ENCODE data around the gene LMF1.

Gene LMF1

GRCh38 chr16:1006781-1007180 is 36.0 kb upstream of the LMF1 start:
- Histone ChIP-seq H3K27ac (no peak overlapping the region), H3K4me2 (no peak overlapping the region), H4K20me1 (peaks cover 0 to 86% (median 40%) of the 10 kb centered on the region in 11 experiments; a peak in 13 of 22 replicates), H3K9ac (no peak overlapping the region), H3K36me3 (no peaks in the 10 kb centered on the region), H3K9me3 (replicated peaks in 1 of 11) (no peaks in the 10 kb centered on the region), H3K4me1 (peaks cover 13 to 23% (median 15%) of the 10 kb centered on the region in 10 experiments), H3K27me3 (peaks cover 89 to 96% (median 95%) of the 10 kb centered on the region in 11 experiments), H3K4me3 (no peak overlapping the region)
- no peak for TF ChIP-seq Cebpa-rat (IDR thresholded peaks at IDR 0.05)

- no peak overlapping the region for H3K9ac ChIP-seq
- peaks cover 13 to 23% (median 15%) of the 10 kb centered on the region in 10 experiments for H3K4me1 ChIP-seq
- no peak for TF ChIP-seq Cebpa-rat (IDR thresholded peaks at IDR 0.05)
- H3K9me3 ChIP-seq (replicated peaks in 1 of 11): no peaks in the 10 kb centered on the region
- peaks cover 0 to 86% (median 29%) of the 10 kb centered on the region in 11 experiments; a peak in 14 of 22 replicates for H4K20me1 ChIP-seq
- H3K36me3 ChIP-seq: no peaks in the 10 kb centered on the region
- no peak overlapping the region for H3K27ac ChIP-seq
- no peak overlapping the region for H3K4me2 ChIP-seq
- H3K4me3 ChIP-seq: no peak overlapping the region
- H3K27me3 ChIP-seq: peaks cover 89 to 96% (median 95%) of the 10 kb centered on the region in 11 experiments
These were observed 34.5 kb upstream of the LMF1 start for GRCh38 chr16:1005286-1005685.

GRCh38 chr16:1003391-1004347 is 32.9 kb upstream of the LMF1 start:
- H3K4me2 ChIP-seq: peak overlapping the region; percentile 52 to 91 (median 75)
- peaks cover 89 to 96% (median 95%) of the 10 kb centered on the region in 11 experiments for H3K27me3 ChIP-seq
- TF ChIP-seq Cebpa-rat (IDR thresholded peaks at IDR 0.05): no peak
- H3K27ac ChIP-seq: no peak overlapping the region
- H3K9ac ChIP-seq: peak overlapping the region in 1 of 11 experiments; percentile 53; a peak in 2 of 22 replicates
- H3K36me3 ChIP-seq: no peaks in the 10 kb centered on the region
- peaks cover 0 to 88% (median 37%) of the 10 kb centered on the region in 11 experiments; a peak in 15 of 22 replicates for H4K20me1 ChIP-seq
- no peaks in the 10 kb centered on the region for H3K9me3 ChIP-seq (replicated peaks in 1 of 11)
- H3K4me3 ChIP-seq: no peak overlapping the region
- peaks cover 13 to 25% (median 15%) of the 10 kb centered on the region in 10 experiments for H3K4me1 ChIP-seq

GRCh38 chr16:1002399-1003166 is 31.8 kb upstream of the LMF1 start:
- Histone ChIP-seq H4K20me1 (peaks cover 0 to 88% (median 47%) of the 10 kb centered on the region in 11 experiments; a peak in 18 of 22 replicates), H3K36me3 (no peaks in the 10 kb centered on the region), H3K4me2 (peak overlapping the region in 5 of 11 experiments; percentile 52 to 91 (median 72); a peak in 8 of 22 replicates), H3K9ac (no peak overlapping the region), H3K4me1 (peaks cover 22 to 36% (median 26%) of the 10 kb centered on the region in 10 experiments), H3K4me3 (no peak overlapping the region), H3K27me3 (peaks cover 89 to 96% (median 95%) of the 10 kb centered on the region in 11 experiments), H3K9me3 (replicated peaks in 1 of 11) (no peaks in the 10 kb centered on the region), H3K27ac (no peak overlapping the region)
- no peak for TF ChIP-seq Cebpa-rat (IDR thresholded peaks at IDR 0.05)

- Histone ChIP-seq H3K27me3 (peaks cover 89 to 96% (median 95%) of the 10 kb centered on the region in 11 experiments), H3K4me2 (no peak overlapping the region)
- TF ChIP-seq Cebpa-rat (IDR thresholded peaks at IDR 0.05): no peak
These were observed 30.3 kb upstream of the LMF1 start for GRCh38 chr16:1001096-1001495.

GRCh38 chr16:1000608-1001007 is 29.8 kb upstream of the LMF1 start:
- no peak for TF ChIP-seq Cebpa-rat (IDR thresholded peaks at IDR 0.05)
- Histone ChIP-seq H3K27ac (no peak overlapping the region), H3K4me2 (no peak overlapping the region), H3K4me1 (peaks cover 30 to 44% (median 36%) of the 10 kb centered on the region in 10 experiments), H4K20me1 (peaks cover 0 to 87% (median 49%) of the 10 kb centered on the region in 11 experiments; a peak in 18 of 22 replicates), H3K9me3 (replicated peaks in 1 of 11) (no peaks in the 10 kb centered on the region), H3K4me3 (no peak overlapping the region), H3K9ac (no peak overlapping the region), H3K36me3 (no peaks in the 10 kb centered on the region), H3K27me3 (peaks cover 89 to 96% (median 95%) of the 10 kb centered on the region in 11 experiments)

More at GRCh38 chr16:1001096-1001495, 30.3 kb upstream of the LMF1 start:
- no peak overlapping the region for H3K4me3 ChIP-seq
- H3K27ac ChIP-seq: no peak overlapping the region
- no peaks in the 10 kb centered on the region for H3K36me3 ChIP-seq
- H4K20me1 ChIP-seq: peaks cover 0 to 88% (median 49%) of the 10 kb centered on the region in 11 experiments; a peak in 18 of 22 replicates
- H3K4me1 ChIP-seq: peaks cover 30 to 44% (median 36%) of the 10 kb centered on the region in 10 experiments
- H3K9me3 ChIP-seq (replicated peaks in 1 of 11): no peaks in the 10 kb centered on the region
- no peak overlapping the region for H3K9ac ChIP-seq

- no peak overlapping the region for H3K4me2 ChIP-seq
- H3K9me3 ChIP-seq (replicated peaks in 1 of 11): no peaks in the 10 kb centered on the region
- H3K27ac ChIP-seq: no peak overlapping the region
- peaks cover 30 to 44% (median 36%) of the 10 kb centered on the region in 10 experiments for H3K4me1 ChIP-seq
- peaks cover 93 to 100% (median 98%) of the 10 kb centered on the region in 11 experiments for H3K27me3 ChIP-seq
- no peaks in the 10 kb centered on the region for H3K36me3 ChIP-seq
- H3K4me3 ChIP-seq: no peak overlapping the region
- H3K9ac ChIP-seq: no peak overlapping the region
- TF ChIP-seq Cebpa-rat (IDR thresholded peaks at IDR 0.05): no peak
- H4K20me1 ChIP-seq: peaks cover 0 to 87% (median 56%) of the 10 kb centered on the region in 11 experiments; a peak in 18 of 22 replicates
These were observed 28.9 kb upstream of the LMF1 start for GRCh38 chr16:999677-1000076.

GRCh38 chr16:998615-999014 is 27.8 kb upstream of the LMF1 start:
- H3K27me3 ChIP-seq: peaks cover 93 to 94% (median 94%) of the 10 kb centered on the region in 11 experiments
- H4K20me1 ChIP-seq: peaks cover 0 to 82% (median 52%) of the 10 kb centered on the region in 11 experiments; a peak in 18 of 22 replicates
- H3K4me1 ChIP-seq: peaks cover 22 to 34% (median 26%) of the 10 kb centered on the region in 10 experiments

More at GRCh38 chr16:998615-999014, 27.8 kb upstream of the LMF1 start:
- Histone ChIP-seq H3K4me2 (peak overlapping the region in 7 of 11 experiments; percentile 81 to 89 (median 84); a peak in 12 of 22 replicates), H3K36me3 (no peaks in the 10 kb centered on the region), H3K27ac (no peak overlapping the region), H3K9ac (no peak overlapping the region), H3K4me3 (no peak overlapping the region), H3K9me3 (replicated peaks in 1 of 11) (no peaks in the 10 kb centered on the region)
- TF ChIP-seq Cebpa-rat (IDR thresholded peaks at IDR 0.05): no peak
